Activated T-helper 1 cell treated with anti-CD3 and anti-CD28 coated beads, Interleukin-2, amount 50 U/mL, for 16 hours (primary cell): ENCODE measurements around the gene SH3YL1.

Experiments used
- DNase-seq, 2 donors: peaks; one replicate each; pipeline ENCODE4 v3.0.0-alpha.2; 2020; ENCODE audit warnings: low read depth in 1 of 2, low spot score in 1 of 2

SH3YL1 gene

GRCh38 chr2:263774-264492 is at the start of gene SH3YL1:
Gene SH3YL1, minus strand, starts transcription at chr2:264032. Its CDS starts 48 bp downstream, at chr2:263984.
- peak; percentile 44 to 45 for DNase-seq

GRCh38 chr2:310994-311393 is 47.2 kb upstream of the SH3YL1 start:
- no peak for DNase-seq

- DNase-seq, result no peak
Measured at GRCh38 chr2:309954-310510, 46.2 kb upstream of the SH3YL1 start.

GRCh38 chr2:309148-309953 is 45.5 kb upstream of the SH3YL1 start:
- no peak for DNase-seq

- no peak for DNase-seq
Measured at GRCh38 chr2:305366-305765, 41.5 kb upstream of the SH3YL1 start.

GRCh38 chr2:296354-296753 is 32.5 kb upstream of the SH3YL1 start:
- no peak for DNase-seq

GRCh38 chr2:295090-295489 is 31.3 kb upstream of the SH3YL1 start:
- DNase-seq, result no peak

GRCh38 chr2:290090-290722 is 26.4 kb upstream of the SH3YL1 start:
- DNase-seq, result no peak

- no peak for DNase-seq
Measured at GRCh38 chr2:289362-290089, 25.7 kb upstream of the SH3YL1 start.

GRCh38 chr2:288758-289361 is 25.0 kb upstream of the SH3YL1 start:
- no peak for DNase-seq

GRCh38 chr2:287911-288757 is 24.3 kb upstream of the SH3YL1 start, which contains the start of gene ALKAL2:
Gene ALKAL2, minus strand, starts transcription at chr2:288091. Its CDS starts 256 bp downstream, at chr2:287835.
- no peak for DNase-seq

GRCh38 chr2:287471-287885 is 23.6 kb upstream of the SH3YL1 start:
- no peak for DNase-seq

- DNase-seq, result no peak
Measured at GRCh38 chr2:286774-287392, 23.1 kb upstream of the SH3YL1 start.

GRCh38 chr2:286035-286434 is 22.2 kb upstream of the SH3YL1 start:
- DNase-seq, result no peak

- no peak for DNase-seq
Measured at GRCh38 chr2:285531-285930, 21.7 kb upstream of the SH3YL1 start.

- no peak for DNase-seq
Measured at GRCh38 chr2:284896-285492, 21.2 kb upstream of the SH3YL1 start.

- no peak for DNase-seq
Measured at GRCh38 chr2:283996-284794, 20.4 kb upstream of the SH3YL1 start.
